ENCODE measurements around the gene REG4.

The REG4 gene

GRCh38 chr1:119752592-119752991 lies 58.7 kb downstream of the REG4 start:
- Histone ChIP-seq H3K36me3 (ENCODE audit: insufficient read depth, low read length) (no peaks in the 10 kb centered on the region), H3F3A (ENCODE audit: low read depth) (no peaks in the 10 kb centered on the region), H3K4me3 (ENCODE audit: low read length, poor library complexity, severe bottlenecking) (no peak overlapping the region), H3K9me2 (replicated peaks; ENCODE audit: low read depth, low read length) (no peaks in the 10 kb centered on the region), H3K9me3 (ENCODE audit: insufficient read depth, low read depth, low read length) (no peaks in the 10 kb centered on the region), H4K20me1 (ENCODE audit: insufficient read depth, low read length, poor library complexity, severe bottlenecking) (no peaks in the 10 kb centered on the region), H3K9ac (ENCODE audit: low read depth, low read length, poor library complexity, severe bottlenecking) (no peak overlapping the region), H2AFZ (ENCODE audit: low read length) (no peak overlapping the region), H3K4me1 (ENCODE audit: insufficient read depth, low read length, poor library complexity, severe bottlenecking) (no peaks in the 10 kb centered on the region), H3K27me3 (ENCODE audit: insufficient read depth, low read length, poor library complexity, severe bottlenecking) (no peaks in the 10 kb centered on the region), H3K79me2 (ENCODE audit: insufficient read depth, low read length) (no peaks in the 10 kb centered on the region), H3K4me2 (ENCODE audit: low read depth, low read length, poor library complexity, severe bottlenecking) (no peak overlapping the region)
- TF ChIP-seq EZH2phosphoT487 (IDR thresholded peaks at IDR 0.05; ENCODE audit: borderline replicate concordance) (no peak), CTCF (conservative IDR thresholded peaks at IDR 0.05; ENCODE audit: low read length) (no peak)

GRCh38 chr1:119748040-119748439 lies 63.2 kb downstream of the REG4 start:
- H3K4me3 ChIP-seq (ENCODE audit: low read length, poor library complexity, severe bottlenecking) = no peak overlapping the region
- TF ChIP-seq EZH2phosphoT487 (IDR thresholded peaks at IDR 0.05; ENCODE audit: borderline replicate concordance) (no peak), CTCF (conservative IDR thresholded peaks at IDR 0.05; ENCODE audit: low read length) (no peak)
- H3K4me1 ChIP-seq (ENCODE audit: insufficient read depth, low read length, poor library complexity, severe bottlenecking) = no peaks in the 10 kb centered on the region
- peaks cover 19% of the 10 kb centered on the region; the same call in 1 of the 2 replicates for H3K36me3 ChIP-seq (ENCODE audit: insufficient read depth, low read length)
- H3F3A ChIP-seq (ENCODE audit: low read depth) = no peaks in the 10 kb centered on the region
- no peak overlapping the region for H2AFZ ChIP-seq (ENCODE audit: low read length)
- H3K79me2 ChIP-seq (ENCODE audit: insufficient read depth, low read length) = no peaks in the 10 kb centered on the region
- H3K27me3 ChIP-seq (ENCODE audit: insufficient read depth, low read length, poor library complexity, severe bottlenecking) = no peaks in the 10 kb centered on the region
- no peak overlapping the region for H3K4me2 ChIP-seq (ENCODE audit: low read depth, low read length, poor library complexity, severe bottlenecking)
- H3K9me2 ChIP-seq (replicated peaks; ENCODE audit: low read depth, low read length) = no peaks in the 10 kb centered on the region
- H4K20me1 ChIP-seq (ENCODE audit: insufficient read depth, low read length, poor library complexity, severe bottlenecking) = no peaks in the 10 kb centered on the region
- no peak overlapping the region for H3K9ac ChIP-seq (ENCODE audit: low read depth, low read length, poor library complexity, severe bottlenecking)
- no peaks in the 10 kb centered on the region for H3K9me3 ChIP-seq (ENCODE audit: insufficient read depth, low read depth, low read length)

GRCh38 chr1:119747451-119747850 lies 63.8 kb downstream of the REG4 start:
- Histone ChIP-seq H3K4me2 (ENCODE audit: low read depth, low read length, poor library complexity, severe bottlenecking) (no peak overlapping the region), H3K79me2 (ENCODE audit: insufficient read depth, low read length) (no peaks in the 10 kb centered on the region), H3K9me3 (ENCODE audit: insufficient read depth, low read depth, low read length) (no peaks in the 10 kb centered on the region), H3K9me2 (replicated peaks; ENCODE audit: low read depth, low read length) (no peaks in the 10 kb centered on the region), H4K20me1 (ENCODE audit: insufficient read depth, low read length, poor library complexity, severe bottlenecking) (no peaks in the 10 kb centered on the region), H3F3A (ENCODE audit: low read depth) (no peaks in the 10 kb centered on the region), H3K36me3 (ENCODE audit: insufficient read depth, low read length) (peaks cover 25% of the 10 kb centered on the region; the same call in 1 of the 2 replicates), H3K4me3 (ENCODE audit: low read length, poor library complexity, severe bottlenecking) (no peak overlapping the region), H3K4me1 (ENCODE audit: insufficient read depth, low read length, poor library complexity, severe bottlenecking) (no peaks in the 10 kb centered on the region), H3K27me3 (ENCODE audit: insufficient read depth, low read length, poor library complexity, severe bottlenecking) (no peaks in the 10 kb centered on the region), H2AFZ (ENCODE audit: low read length) (no peak overlapping the region), H3K9ac (ENCODE audit: low read depth, low read length, poor library complexity, severe bottlenecking) (no peak overlapping the region)
- TF ChIP-seq CTCF (conservative IDR thresholded peaks at IDR 0.05; ENCODE audit: low read length) (no peak), EZH2phosphoT487 (IDR thresholded peaks at IDR 0.05; ENCODE audit: borderline replicate concordance) (no peak)
